ENCODE data around the gene ADGRA1.
"Not testable (repeated sequence)": the region's sequence is repeated elsewhere in the genome, so short reads cannot be mapped to it uniquely, and the experiment has no call there.

ADGRA1 gene

DNA sequence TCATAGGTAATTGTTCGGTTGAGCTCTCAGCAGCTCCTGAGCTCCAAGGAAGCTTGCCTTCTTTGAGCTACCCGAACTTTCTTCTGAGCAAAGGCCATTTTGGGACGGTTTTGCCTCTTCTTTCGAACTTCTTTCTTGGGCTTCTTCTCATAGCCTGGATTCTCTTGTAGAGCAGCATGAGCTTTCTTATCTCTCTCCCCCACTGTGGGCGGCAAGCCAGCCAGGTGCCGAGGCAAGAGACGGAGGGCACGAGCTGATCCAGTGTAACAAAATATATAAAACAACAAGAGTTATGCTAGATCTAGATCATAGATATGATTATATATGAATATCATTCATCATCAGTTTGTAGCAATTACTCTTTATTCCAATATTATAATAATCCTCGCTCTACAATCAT, 55.8 kb downstream of the ADGRA1 start:
- no peak for DNase-seq (ENCODE audit: low read depth)

DNA sequence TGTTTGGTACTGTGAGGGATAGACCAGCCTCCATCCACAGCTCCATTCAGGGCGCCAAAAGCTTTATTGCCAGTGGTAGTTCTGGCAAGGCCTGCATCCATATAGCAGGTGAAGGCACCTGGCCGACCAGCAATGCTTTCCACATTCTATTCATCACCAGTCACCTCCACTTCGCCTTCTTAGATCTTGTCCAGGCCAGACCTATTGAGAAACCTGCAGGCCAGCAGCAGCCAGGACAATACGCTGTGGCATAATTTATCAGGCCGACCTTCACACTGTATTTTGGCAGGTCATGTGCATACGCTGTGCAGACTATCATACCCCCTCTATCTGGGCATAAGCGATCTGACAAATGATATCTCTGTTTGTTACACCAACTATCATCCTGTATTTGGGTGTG, 57.0 kb downstream of the ADGRA1 start:
- no peak for DNase-seq (ENCODE audit: low read depth)

DNA sequence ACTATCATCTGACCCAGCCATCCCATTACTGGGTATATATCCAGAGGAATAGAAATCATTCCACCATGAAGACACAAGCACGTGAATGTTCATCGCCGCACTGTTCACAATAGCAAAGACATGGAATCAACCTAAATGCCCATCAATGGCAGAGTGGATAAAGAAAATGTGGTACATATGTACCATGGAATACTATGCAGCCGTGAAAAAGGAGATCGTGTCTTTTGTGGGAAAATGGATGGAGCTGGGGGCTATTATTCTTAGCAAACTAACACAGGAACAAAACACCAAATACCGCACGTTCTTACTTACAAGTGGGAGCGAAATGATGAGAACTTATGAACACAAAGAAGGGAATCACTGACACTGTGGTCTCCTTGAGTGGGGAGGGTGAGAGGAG, 62.5 kb downstream of the ADGRA1 start:
- DNase-seq (ENCODE audit: low read depth): no peak

DNA sequence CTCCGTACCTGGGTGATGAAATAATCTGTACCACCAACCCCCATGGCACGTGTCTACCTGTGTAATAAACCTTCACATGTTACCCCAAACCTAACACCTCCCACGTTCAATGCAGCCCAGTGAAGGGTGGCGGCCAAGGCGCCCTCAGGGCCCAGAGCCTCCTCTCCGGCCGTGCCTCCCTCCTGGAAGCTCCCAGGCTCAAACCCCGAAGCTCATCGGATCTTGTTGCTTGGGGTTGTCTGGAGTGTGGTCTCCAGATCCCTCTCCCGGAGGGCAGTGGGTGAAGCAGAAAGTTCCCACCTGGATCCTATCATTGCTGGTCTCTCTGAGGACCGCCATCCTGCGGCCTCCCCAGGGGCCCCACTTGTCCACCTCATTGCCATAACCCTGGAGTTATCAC, 62.9 kb downstream of the ADGRA1 start:
- DNase-seq (ENCODE audit: low read depth): no peak

DNA sequence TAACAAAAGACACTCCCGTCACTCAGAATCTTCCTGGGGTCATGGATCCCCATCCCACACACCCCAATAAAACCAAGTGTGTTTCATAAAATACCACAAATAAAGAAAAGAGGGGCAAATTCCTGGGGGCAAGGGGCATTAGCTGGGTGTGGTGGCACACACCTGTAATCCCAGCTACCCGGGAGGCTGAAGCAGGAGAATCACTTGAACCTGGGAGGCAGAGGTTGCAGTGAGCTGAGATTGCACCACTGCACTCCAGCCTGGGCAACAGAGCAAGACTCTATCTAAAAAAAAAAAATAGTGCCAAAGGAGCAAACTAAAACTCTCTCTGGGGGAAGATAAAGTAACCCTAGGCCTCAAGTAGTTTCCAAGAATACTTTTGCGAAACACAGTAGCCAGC, 63.3 kb downstream of the ADGRA1 start:
- DNase-seq (ENCODE audit: low read depth): not testable (repeated sequence)

DNA sequence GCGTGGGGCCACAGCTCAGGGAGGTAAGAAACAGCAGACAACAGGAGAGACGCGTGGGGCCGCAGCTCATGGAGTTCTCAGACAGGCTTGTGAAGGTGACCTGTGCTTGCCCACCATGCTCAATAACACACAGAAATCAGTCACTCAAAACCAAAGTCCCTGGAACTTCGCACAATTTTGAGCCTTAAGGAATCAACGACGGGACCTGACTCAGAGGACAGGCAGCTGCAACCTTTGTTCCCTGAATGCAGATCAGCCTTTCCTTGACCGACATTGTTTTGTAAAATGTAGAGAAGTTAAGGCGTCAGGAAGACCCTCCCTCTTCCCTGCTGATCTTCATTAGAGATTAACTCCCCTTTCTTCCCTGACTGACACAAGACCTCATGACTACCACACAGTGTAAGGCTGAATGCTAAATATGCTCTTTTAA, 63.8 kb downstream of the ADGRA1 start:
- no peak for DNase-seq (ENCODE audit: low read depth)

DNA sequence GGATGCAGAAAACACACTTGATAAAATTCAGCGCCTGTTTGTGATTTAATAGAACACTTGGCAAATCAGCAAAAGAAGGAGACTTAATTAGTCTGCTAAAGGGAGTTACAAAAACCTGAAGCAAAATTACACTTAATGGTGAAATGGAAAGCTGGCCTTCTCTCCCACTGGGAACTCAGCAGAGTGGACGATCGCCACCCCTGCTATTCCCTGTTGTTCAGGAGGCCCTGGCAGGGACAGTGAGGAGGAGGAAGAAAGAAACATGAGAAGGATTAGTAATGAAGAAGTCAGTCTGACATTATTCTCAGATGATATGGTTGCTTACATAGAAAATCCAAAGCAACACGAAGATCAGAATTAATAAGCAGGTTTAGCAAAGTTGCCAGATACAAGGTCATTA, 66.7 kb downstream of the ADGRA1 start:
- DNase-seq (ENCODE audit: low read depth): no peak

DNA sequence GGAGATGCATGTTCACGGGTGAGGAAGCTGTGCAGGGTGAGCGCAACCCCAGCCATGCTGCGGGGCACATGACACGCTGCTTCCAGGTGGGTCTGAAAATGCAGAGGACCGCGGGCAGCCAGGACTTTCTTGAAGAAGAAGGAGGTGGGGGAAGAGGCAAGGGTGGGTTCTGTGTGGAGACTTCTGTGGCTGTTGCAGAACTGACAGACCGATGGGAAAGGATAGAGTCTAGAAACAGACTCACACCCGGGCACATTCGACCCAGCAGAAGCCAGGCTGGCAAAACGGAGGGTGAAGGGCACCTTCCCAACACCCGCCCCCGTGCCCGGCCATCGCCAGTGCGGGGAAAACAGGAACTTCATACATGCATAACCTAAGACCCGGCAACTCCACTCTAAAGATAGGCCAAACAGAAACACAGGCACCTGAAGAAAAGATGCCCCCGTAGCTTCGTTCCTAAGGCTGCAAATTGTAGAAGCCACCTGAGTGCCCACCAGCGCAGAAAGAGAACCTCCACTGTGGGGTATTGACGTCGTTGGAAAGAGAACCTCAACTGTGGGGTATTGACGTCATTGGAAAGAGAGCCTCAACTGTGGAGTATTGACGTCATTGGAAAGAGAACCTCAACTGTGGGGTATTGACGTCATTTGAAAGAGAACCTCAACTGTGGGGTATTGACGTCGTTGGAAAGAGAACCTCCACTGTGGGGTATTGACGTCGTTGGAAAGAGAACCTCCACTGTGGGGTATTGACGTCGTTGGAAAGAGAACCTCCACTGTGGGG, 67.5 kb downstream of the ADGRA1 start:
- no peak for DNase-seq (ENCODE audit: low read depth)

DNA sequence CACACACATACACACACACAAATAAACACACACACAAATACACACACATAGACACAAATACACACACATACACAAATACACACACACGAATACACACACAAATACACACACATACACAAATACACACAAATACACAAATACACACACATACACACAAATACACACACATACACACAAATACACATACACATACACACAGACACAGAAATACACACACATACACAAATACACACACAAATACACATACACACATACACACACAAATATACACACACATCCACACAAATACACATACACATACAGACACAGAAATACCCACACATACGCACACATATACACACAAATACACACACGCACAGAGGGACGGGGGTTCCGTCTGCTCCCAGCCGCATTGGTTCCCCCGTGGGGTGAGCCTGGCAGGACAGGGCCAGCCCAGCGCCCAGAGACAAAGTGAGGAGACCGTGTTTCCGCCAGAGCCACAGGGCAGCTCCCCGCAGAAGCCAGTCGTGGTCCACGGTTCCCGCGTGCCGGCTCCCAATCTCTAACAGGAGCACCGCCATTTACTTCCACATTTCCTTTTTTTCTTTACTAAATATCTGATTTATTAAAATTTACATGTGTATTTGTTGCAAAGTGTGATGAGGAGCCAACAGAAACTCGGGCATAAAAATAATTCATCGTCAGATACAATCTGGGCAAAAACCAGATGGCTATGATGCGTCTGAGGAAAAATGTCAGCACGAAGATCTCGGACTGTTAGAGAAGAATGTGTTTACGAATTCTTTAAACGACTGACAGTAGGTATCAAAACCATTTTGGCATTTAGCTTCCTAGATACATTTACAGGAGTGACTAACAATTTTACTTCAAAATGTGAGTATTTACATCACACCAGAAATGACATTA, 69.2 kb downstream of the ADGRA1 start:
- no peak for DNase-seq (ENCODE audit: low read depth)

DNA sequence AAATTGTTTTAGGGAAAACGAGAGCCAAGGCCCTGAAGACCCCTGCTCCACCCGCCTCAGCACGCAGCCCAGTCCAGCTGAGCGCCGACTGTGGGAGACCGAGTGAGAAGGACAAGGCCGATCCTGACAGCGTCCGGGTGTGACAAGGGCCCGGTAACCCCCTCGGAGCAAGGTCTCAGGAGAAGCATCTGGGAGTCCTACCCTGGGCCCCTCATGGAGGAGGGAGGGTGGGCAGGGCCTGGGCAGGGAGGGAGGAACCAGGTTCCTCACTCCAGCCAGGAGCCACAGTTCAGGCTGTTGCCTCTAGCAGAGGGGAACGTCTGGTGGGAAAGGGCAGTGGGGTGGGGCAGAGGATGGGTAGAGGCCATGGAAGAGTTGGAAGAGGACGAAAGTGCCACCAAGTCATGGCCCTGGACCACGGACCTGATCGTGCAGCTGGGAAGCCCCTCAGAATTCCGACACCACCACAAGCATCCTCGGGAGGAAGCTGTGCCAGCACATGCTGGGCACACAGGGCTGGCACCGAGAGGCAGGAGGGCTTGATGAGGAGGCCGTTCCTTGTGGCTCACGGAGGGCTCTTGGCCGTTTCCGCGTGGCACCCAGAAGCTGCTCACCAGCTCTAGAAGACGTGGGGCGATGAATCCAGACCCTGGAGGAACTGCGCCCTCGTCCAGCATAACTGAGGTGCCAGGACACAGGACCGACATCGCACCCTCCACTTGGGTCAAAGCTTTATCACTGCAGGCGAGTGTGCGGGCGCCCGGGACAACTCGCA, 70.1 kb downstream of the ADGRA1 start:
- DNase-seq (ENCODE audit: low read depth): no peak

DNA sequence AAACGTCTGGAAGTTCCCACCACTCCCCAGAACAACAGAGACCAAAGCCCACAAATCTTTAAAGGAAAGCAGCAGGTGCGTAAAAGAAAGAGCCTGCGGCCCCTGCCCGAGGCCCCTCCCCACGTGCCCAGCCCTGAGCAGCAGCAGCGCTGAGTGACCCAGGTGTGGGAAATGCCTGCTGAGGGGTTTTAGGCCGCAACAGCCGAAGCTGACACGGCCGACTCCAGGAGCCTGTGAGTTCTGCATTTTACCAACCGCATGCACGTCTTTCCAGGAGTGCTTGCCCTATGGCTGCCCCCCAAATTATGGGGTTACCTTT, 70.7 kb downstream of the ADGRA1 start:
- no peak for DNase-seq (ENCODE audit: low read depth)

DNA sequence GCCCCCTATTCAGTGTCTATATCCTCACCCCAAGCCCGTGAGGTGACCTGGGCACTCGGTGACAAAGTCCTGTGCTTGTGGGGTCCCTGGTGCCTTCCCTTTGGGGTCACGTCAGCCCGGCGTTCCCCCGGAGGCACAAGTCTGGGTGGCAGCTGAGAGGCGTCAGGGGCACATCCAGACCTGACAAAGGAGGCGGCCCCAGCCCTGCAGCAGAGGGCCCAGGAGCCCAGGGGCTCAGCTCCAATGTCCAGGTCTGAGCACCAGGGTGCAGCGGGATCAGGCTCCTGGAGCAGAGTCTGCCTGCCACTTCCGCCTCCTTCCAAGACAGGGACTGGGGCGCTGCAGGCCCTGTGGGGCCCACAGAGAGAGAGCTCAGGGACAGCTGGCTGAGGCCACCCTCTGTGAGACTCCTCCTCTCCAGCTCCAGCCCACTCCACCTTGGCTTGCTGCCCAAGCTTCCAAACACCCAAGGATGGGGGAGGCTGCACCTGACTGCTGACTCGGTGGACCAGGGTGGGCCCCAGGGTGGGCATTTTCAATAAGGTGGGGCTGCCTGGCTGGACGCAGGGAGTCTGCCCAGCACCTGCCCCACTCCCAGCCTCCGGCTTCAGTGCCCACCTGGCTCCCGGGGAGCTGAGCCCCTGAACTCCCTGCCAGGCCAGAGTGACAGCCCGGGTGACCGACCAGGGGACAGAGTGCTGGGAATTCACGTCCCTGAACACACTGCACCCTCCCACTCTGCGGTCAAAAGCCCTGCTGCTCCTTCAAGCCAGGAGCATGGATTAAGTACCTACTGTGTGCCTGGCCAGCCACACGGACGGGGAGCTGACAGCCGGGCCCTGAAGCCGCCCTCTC, 71.3 kb downstream of the ADGRA1 start:
- no peak for DNase-seq (ENCODE audit: low read depth)

DNA sequence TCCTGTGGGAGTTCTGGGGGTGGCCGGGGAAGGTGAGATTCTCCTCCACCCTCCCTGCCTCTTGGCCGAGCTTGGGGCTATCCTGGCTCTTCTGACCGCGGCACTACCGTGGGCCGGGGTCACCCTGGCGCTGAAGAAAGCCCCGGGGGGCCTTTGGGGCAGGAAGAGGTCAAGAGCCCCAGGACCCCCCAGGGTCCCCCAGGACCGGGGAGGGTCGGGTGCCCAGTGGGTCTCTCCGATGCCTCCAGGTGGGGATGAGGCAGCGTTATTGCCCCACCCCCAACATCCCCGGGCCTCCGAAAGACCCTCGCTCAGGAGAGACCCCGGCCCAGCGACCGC, 71.9 kb downstream of the ADGRA1 start:
- DNase-seq (ENCODE audit: low read depth): no peak

DNA sequence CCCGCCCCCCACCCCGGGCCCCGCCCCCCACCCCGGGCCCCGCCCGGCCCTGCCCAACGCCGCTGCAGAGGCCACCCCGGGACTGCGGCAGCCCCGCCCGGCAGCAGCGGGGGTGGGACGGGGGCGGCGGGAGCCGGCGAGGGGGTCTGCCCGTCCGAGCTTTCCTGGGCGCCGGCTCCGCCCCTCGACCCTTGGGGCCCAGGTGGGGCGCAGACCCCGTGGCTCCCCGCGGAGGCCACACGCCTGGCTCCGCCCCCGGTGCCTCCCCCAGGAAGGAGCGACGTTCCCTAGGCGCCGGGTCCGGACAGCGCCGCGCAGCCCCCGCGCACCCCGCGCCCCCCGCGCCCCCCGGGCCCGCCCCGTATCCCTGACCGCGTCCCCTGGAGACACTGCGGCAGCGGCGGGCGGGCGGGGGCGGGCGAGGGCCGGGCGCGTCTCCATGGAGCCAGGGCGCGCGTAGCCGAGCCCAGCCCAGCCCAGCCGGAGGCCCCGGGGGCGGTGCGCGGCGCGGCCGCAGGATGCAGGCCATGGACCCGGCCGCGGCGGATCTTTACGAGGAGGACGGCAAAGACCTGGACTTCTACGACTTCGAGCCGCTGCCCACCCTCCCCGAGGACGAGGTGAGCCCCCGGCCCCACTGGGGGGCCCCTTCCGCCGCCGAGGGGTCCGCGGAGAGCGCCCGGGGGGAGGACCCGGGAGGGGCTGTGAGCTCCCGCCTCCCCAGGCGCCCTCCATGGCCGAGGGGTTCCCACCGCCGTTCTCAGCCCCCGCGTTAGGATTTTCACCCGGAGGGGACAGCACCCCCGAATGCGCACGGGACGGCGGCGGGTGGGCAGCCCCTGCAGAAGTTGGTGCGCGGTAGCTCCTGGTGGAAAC, 72.5 kb downstream of the ADGRA1 start, which contains the start of gene KNDC1:
KNDC1 (plus strand) TSS at position 270 of the 876 bp plus-strand sequence; CDS start at position 519, 249 bp downstream.
- no peak for DNase-seq (ENCODE audit: low read depth)

DNA sequence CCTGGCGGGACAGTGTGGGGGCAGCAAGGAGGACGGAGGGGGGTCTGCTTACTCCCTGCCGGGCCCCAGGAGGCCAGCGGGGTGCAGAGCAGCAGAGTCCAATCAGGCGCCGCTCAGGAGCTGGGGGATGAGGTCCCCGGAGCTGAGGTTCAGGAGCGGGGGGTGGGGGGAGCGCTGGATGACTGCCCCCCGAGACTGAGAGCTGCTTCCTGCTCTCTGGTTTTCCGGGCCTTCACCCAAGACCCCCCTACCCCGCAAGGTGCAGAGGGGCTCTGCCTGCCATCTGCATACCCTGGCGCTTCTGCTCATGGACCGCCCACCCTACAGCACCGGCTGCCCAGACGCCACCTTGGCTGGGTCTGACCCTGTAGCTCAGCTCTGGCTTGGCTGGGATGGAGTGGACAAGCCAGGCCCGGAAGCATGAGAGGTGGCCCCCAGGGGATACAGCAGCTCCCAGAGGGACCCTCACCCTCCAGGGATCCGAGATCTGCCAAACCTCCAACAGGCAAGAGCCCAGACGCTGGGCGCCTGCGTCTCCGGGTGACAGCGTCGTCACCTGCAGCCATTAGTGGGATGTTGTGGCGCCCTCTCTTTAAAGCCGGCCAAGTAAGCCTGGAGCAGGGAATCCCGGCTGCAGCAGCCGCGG, 73.2 kb downstream of the ADGRA1 start:
- no peak for DNase-seq (ENCODE audit: low read depth)

DNA sequence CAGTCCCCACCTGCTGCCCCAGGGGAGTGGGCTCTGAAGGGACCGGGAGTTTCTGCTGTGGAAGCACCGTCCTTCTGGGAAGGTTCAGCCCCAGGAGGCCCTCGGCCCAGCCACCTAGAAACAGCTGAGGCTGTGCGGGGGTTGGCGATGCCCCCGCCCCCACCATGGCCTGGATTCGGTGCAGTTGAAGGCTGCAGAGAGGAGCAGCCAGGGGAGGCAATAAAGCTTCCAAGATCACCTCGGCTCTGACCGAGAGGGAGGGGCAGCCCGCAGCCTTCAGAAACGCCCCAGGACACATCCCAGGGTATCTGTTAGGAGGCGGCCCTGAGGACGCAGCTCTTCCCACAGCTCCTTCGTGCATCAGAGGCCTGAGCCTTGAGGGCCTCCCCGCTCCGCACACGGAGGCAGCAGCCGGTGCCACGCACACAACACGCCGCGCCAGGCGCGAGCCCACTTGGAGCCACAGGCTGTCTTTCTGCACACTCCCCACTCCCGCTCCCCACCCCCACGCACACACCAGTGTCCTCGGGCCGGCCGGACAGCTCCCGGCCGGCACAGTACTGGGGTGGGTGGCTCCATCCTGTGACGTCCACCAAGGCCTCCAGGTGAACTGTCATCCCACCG, 73.9 kb downstream of the ADGRA1 start:
- no peak for DNase-seq (ENCODE audit: low read depth)

DNA sequence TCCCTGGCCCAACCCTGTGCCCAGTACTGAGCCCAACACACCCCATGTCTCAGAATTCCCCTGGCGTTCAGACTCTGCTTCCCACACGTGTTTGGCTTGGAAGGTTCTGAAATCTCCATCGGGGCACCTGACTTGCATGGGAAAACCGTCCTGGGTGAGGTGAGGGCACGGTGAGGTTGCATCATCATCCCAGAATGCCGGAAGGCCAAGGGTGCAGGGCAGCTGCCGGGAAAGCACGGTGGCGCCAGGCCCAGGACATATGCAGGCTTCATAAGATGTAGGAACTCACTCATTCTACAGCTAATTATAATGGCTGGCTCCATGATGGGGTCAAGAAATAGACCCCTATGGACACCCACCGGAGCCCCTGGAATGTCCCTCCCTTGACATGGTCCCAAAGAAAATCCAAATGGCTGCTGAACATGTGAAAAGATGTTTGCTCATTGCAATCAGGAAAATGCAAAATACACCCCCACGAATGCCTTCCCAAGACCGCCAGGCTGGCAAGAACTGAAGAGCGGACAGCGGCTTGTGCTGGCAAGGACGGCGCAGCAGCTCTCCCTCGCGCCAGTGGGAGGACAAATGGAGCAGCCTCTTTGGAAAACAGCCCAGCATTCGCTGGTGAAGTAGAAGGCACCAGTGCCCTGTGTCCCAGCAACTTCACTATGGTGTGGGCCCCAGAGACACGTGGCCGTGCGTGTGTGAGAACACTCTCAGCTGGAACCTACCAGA, 74.6 kb downstream of the ADGRA1 start:
- DNase-seq (ENCODE audit: low read depth): no peak

DNA sequence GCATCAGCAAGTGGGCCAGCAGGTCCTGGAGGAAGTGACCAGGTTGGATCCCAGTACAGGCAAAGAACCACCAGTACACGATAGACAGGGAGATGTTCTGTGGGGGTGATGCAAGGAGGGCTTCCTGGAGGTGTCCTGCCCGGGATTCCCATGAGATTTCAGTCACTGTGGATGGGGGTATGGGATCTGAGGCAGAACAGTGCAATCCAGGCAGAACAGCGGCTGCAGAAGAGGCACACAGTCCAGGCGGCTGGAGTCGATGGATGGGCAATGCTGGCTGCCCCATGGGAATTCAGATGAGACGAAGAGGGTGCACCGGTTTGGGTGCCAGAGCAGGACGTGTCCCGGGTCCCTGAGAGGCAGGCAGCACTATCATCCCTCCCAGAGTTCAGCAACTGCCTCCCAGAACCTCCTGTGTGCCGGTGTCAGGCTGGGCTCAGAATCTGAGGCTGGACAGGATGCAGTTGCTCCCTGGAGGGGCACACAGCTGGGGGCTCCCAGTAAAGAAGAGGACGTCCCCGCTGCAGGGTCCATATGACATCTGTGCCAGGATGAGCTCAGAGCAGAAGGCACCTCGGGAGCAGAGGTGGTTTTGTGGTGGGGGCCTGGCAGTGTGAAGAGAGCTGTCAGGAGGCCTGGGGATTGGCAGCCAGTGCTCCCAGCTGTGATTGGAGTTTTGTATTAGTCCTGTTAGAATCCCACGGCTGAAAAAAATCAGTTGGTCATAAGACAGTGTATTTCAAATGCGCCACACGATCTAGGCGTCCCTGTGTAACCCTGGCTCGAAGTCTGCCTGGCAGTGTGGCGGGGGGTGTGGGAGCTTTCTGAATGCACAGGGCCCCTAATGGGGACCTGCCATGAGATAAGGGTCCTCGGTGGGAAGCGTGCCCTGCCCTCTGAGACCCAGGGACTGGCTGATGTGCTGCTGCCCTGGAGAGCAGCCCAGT, 75.5 kb downstream of the ADGRA1 start:
- no peak for DNase-seq (ENCODE audit: low read depth)
